OCI-LY1 (cell line): ENCODE measurements around the gene CFAP57.

ENCODE experiments used
- CTCF ChIP-seq: fragments of 200-600 bp; sonication (generic), shearing (Covaris generic); IDR thresholded peaks from 2 replicates; pipeline ENCODE4 v1.5.1; 2017; ENCODE audit warnings: mild to moderate bottlenecking, antibody characterized with exemption, low read length, moderate library complexity, mixed read lengths
- EZH2 ChIP-seq: fragments of 200-600 bp; sonication (generic), shearing (Covaris generic); IDR thresholded peaks from 2 replicates; pipeline ENCODE4 v1.8.0; 2017; ENCODE audit warnings: borderline replicate concordance, mixed run types, mild to moderate bottlenecking, antibody characterized with exemption, low read length, moderate library complexity, mixed read lengths

GRCh38 chr1:43205671-43206070, 33.5 kb downstream of the CFAP57 start:
- no peak for TF ChIP-seq CTCF
- TF ChIP-seq EZH2, result no peak
